Mesothelial cell of epicardium (in vitro differentiated cells): ENCODE results near the gene TRAK2. TPM values are rescaled to one million over a fixed set of nuclear protein-coding genes. Genes with fewer than 3 reads are reported as not detected.

Experiments
- DNase-seq, 2 experiments: peaks; one replicate each; pipeline ENCODE4 v3.0.0; 2021; ENCODE audit warnings: low spot score in 2 of 2; ENCODE audit not compliant: unreplicated experiment in 2 of 2
- H3K27ac Mint-ChIP-seq: 2 replicates; pipeline ENCODE4 v1.8.0; 2021; ENCODE audit warnings: mixed read lengths
- H3K27me3 Mint-ChIP-seq: 2 replicates; pipeline ENCODE4 v1.8.0; 2021; ENCODE audit warnings: low read depth, mixed read lengths
- H3K36me3 Mint-ChIP-seq: 2 replicates; pipeline ENCODE4 v1.8.0; 2021; ENCODE audit warnings: mixed read lengths
- H3K4me1 Mint-ChIP-seq: 2 replicates; pipeline ENCODE4 v1.8.0; 2021; ENCODE audit warnings: mixed read lengths
- H3K4me3 Mint-ChIP-seq: 2 replicates; pipeline ENCODE4 v1.8.0; 2021; ENCODE audit warnings: mild to moderate bottlenecking, moderate library complexity, mixed read lengths
- H3K9me3 Mint-ChIP-seq: 2 replicates; pipeline ENCODE4 v1.8.0; 2021; ENCODE audit warnings: mixed read lengths
- total RNA-seq: library from RNA; stranded (reverse); gene quantifications from 3 replicates; pipeline ENCODE4 v1.2.1, GENCODE V29; 2021
- TF ChIP-seq, protein P1 (sequence below): fragments of 200-600 bp; sonication (generic); IDR thresholded peaks from one replicate; pipeline ENCODE4 v1.5.0; 2021; ENCODE audit warnings: antibody characterized with exemption; ENCODE audit not compliant: unreplicated experiment

TRAK2 gene
- total RNA-seq, 1 donor from 2014 or later, result 21.5 TPM

DNA sequence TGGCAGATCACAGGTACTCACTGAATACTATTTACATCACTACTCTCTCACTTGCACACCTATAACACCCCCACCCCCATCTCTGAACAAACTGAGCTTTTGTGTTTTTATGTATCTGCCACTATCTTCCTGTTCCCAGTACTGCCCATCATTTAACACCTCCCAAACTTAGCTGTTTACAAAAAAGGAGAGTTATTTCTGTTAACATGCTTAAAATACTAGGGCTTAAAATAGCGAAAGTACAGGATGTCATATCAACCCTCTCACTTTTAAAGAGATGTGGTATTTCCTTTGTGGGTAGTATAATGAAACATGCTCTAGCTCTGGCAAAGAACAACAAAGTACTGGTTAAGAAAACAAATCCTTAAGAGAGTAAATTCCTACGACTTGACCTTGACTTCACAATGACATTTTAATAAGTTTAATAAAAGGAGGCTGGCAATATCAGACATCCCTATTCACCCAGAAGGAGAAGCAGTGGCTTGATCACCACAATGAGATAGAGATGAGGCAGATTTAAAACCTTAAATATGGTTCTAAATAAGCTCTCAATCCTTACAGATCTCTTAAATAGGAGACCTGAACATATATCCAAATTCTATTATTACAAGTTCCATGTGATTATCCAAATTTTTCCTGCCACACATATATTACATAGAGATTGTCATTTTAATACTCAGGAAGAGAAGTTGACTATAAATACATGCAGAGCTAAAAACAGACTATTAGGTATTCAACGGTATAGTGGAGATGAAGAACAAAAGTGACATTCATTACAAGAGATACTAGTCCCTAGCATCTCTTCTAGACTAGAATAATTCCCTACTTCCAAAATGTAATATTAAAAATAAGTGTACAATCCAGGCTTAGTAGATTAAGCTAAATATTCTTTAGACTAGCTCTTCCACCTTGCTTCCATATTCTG is 36.9 kb downstream of the TRAK2 start:
- Mint-ChIP-seq H3K27ac (no peak overlapping the region), H3K4me1 (peaks cover 3% of the 10 kb centered on the region), H3K9me3 (peaks cover 5% of the 10 kb centered on the region), H3K4me3 (no peak overlapping the region), H3K36me3 (peaks cover 19% of the 10 kb centered on the region), H3K27me3 (no peaks in the 10 kb centered on the region)
- DNase-seq, result no peak
- TF ChIP-seq, protein P1, sequence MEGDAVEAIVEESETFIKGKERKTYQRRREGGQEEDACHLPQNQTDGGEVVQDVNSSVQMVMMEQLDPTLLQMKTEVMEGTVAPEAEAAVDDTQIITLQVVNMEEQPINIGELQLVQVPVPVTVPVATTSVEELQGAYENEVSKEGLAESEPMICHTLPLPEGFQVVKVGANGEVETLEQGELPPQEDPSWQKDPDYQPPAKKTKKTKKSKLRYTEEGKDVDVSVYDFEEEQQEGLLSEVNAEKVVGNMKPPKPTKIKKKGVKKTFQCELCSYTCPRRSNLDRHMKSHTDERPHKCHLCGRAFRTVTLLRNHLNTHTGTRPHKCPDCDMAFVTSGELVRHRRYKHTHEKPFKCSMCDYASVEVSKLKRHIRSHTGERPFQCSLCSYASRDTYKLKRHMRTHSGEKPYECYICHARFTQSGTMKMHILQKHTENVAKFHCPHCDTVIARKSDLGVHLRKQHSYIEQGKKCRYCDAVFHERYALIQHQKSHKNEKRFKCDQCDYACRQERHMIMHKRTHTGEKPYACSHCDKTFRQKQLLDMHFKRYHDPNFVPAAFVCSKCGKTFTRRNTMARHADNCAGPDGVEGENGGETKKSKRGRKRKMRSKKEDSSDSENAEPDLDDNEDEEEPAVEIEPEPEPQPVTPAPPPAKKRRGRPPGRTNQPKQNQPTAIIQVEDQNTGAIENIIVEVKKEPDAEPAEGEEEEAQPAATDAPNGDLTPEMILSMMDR, result no peak

DNA sequence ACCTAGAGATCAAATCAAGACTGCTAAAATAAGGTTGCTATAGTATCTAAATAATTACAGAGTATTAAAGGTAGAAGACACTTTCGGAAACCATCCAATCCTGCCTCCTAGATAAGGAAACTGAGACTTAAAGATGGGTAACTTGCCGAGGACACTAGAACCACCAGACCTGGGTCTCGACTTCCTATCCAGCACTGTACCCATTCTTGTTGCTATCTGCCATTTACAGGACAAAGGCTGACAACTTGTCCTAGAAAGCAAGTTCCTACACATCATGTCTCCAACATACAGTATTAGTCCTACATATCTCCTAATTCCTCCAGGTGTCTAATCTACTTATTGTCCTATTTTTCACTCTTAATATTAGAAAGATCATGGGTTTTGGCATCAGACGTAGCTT is 37.7 kb downstream of the TRAK2 start:
- Mint-ChIP-seq H3K9me3 (peaks cover 5% of the 10 kb centered on the region), H3K36me3 (peaks cover 17% of the 10 kb centered on the region), H3K4me1 (no peaks in the 10 kb centered on the region), H3K27me3 (no peaks in the 10 kb centered on the region), H3K27ac (no peak overlapping the region), H3K4me3 (no peak overlapping the region)
- no peak for DNase-seq
- TF ChIP-seq, protein P1, result no peak

DNA sequence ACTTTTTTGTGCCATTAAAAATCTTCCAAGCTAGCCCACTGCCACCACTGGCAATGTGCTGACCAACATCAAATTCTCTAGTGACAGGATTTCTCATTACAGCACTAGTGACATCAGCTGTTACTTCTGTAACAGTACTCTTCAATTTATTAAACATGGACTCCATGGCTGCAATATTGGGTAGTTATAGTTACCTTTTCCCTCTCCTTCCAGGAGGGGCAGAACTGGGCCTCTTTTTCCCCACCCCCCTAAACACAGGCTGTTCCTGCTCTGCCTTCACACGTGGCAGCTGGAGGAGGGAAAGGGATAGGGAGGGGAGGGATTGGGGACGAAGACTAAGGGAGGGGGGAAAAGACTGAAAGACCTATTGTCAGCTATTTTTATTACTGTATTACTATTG is 38.1 kb downstream of the TRAK2 start:
- no peaks in the 10 kb centered on the region for H3K4me1 Mint-ChIP-seq

DNA sequence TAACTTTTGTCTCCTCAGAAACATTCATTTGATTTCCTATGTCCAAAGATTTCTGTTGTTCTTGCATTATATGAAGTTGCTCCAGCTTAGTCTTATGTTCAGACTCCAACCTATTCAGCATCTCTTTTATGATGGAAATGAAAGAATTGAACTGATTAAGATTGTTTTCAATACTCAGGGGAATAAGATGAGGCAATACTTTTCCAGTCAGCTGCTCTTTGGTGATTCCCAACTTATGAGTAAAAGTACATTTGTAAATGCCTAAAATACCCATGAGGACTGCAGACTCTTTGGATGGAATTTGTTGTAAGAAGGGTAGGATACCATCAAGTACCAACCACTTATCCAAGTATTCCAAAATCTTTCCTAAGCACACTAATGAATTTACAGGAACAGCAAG is 39.8 kb downstream of the TRAK2 start:
- TF ChIP-seq, protein P1, result no peak
- DNase-seq, result no peak
- H3K9me3 Mint-ChIP-seq, result peaks cover 5% of the 10 kb centered on the region
- no peak overlapping the region for H3K4me3 Mint-ChIP-seq
- H3K36me3 Mint-ChIP-seq, result peaks cover 12% of the 10 kb centered on the region
- no peak overlapping the region for H3K27ac Mint-ChIP-seq
- H3K4me1 Mint-ChIP-seq, result peaks cover 13% of the 10 kb centered on the region
- no peaks in the 10 kb centered on the region for H3K27me3 Mint-ChIP-seq

More for the DNA sequence above, 38.1 kb downstream of the TRAK2 start:
- Mint-ChIP-seq H3K4me3 (no peak overlapping the region), H3K9me3 (peaks cover 5% of the 10 kb centered on the region), H3K36me3 (peaks cover 17% of the 10 kb centered on the region), H3K27me3 (no peaks in the 10 kb centered on the region), H3K27ac (no peak overlapping the region)
- TF ChIP-seq, protein P1, result no peak
- DNase-seq, result no peak

DNA sequence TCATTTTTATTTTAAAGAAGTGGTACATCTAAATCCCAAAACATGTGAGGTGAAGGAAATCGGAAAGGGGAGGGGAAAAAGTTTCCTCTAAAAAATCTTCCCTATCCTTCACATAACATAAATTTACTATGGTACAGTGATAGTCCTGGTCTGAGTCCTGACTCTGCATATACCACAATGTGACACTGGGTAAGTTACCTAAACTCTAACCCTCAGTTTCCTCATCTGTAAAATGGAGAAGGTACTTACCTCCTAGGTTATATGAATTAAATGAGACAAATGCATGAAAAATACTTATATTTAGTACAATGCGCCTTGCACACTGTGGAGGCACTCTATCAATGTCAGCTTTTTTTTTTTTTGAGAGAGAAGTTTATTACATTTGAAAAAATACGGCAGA is 42.3 kb downstream of the TRAK2 start:
- Mint-ChIP-seq H3K4me3 (no peak overlapping the region), H3K27me3 (no peaks in the 10 kb centered on the region), H3K9me3 (peaks cover 5% of the 10 kb centered on the region), H3K4me1 (peaks cover 36% of the 10 kb centered on the region), H3K27ac (no peak overlapping the region), H3K36me3 (peaks cover 12% of the 10 kb centered on the region)
- TF ChIP-seq, protein P1, result no peak
- no peak for DNase-seq
